ENCODE data around the gene RNU6-7.

DNA sequence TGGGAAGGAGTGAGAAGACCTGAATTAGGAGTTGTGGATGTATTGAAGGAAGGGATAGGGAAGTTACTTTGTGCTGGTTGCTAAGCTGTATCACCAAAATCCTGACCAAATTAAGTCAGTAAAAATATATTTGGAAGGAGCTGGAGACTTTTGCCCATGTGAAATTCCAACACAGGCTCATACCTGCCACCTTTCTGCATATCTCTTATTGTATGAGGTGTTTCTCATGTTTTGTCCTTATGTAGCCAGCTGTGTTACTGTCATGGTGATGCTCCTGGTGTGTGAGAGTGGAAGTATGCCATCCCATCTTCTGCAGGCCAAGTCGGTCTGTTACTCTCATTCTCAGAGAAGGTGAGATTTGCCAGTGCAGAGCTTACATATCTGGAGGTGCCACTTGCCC lies 30.6 kb downstream of the RNU6-7 start:
- TF ChIP-seq POLR2A (IDR thresholded peaks at IDR 0.05): no peak
- TF ChIP-seq, protein P1, sequence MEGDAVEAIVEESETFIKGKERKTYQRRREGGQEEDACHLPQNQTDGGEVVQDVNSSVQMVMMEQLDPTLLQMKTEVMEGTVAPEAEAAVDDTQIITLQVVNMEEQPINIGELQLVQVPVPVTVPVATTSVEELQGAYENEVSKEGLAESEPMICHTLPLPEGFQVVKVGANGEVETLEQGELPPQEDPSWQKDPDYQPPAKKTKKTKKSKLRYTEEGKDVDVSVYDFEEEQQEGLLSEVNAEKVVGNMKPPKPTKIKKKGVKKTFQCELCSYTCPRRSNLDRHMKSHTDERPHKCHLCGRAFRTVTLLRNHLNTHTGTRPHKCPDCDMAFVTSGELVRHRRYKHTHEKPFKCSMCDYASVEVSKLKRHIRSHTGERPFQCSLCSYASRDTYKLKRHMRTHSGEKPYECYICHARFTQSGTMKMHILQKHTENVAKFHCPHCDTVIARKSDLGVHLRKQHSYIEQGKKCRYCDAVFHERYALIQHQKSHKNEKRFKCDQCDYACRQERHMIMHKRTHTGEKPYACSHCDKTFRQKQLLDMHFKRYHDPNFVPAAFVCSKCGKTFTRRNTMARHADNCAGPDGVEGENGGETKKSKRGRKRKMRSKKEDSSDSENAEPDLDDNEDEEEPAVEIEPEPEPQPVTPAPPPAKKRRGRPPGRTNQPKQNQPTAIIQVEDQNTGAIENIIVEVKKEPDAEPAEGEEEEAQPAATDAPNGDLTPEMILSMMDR (IDR thresholded peaks at IDR 0.05): no peak

Measured in heart left ventricle (tissue), 13 donors.